CD4-positive, alpha-beta T cell (primary cell): Measurements from ENCODE around the gene NEUROG3. TPM values are rescaled to one million over a fixed set of nuclear protein-coding genes. Genes with fewer than 3 reads are reported as not detected.

ENCODE experiments used
- ATAC-seq: fragments of 200-7000 bp; cut with Tn5 transposase; one replicate; pipeline ENCODE4 v1.10.0; 2022; ENCODE audit warnings: mild to moderate bottlenecking; ENCODE audit not compliant: poor library complexity
- CTCF ChIA-PET: fragments of 350-600 bp; sonication (Branson Sonifier 250); formaldehyde crosslinking; loops from one replicate; lab custom pipeline; 2021; ENCODE audit warnings: antibody characterized with exemption, inconsistent platforms; lab: Charles Lee
- POLR2A ChIA-PET: fragments of 350-600 bp; sonication (Branson Sonifier 250); formaldehyde crosslinking; loops from one replicate; lab custom pipeline; 2021; ENCODE audit warnings: antibody characterized with exemption, inconsistent platforms; lab: Charles Lee
- DNase-seq, 14 experiments: peaks; one replicate each; pipeline ENCODE4 v3.0.0-alpha.2; 2013 to 2020; ENCODE audit warnings: mixed read lengths in 2 of 14
- H3K27ac ChIP-seq, 2 donors: one replicate each; pipeline versions ENCODE4 v1.5.1 to v1.7.0; 2013; ENCODE audit warnings: low read length in 2 of 2, low read depth in 1 of 2, mild to moderate bottlenecking in 1 of 2
- H3K27me3 ChIP-seq, 2 experiments: 1 replicate in 1 of 2; 2 replicates in 1 of 2; pipeline versions ENCODE4 v1.6.1 to v1.7.0; 2013; ENCODE audit warnings: low read length in 2 of 2, control low read depth in 1 of 2, mild to moderate bottlenecking in 1 of 2, moderate library complexity in 1 of 2; ENCODE audit not compliant: insufficient read depth in 2 of 2, control insufficient read depth in 1 of 2
- H3K36me3 ChIP-seq: one replicate; pipeline ENCODE4 v1.6.1; 2013; ENCODE audit warnings: low read length, control low read depth; ENCODE audit not compliant: insufficient read depth
- H3K4me1 ChIP-seq: one replicate; pipeline ENCODE4 v1.6.1; 2013; ENCODE audit warnings: low read length, control low read depth; ENCODE audit not compliant: insufficient read depth
- H3K4me3 ChIP-seq: one replicate; pipeline ENCODE4 v1.5.1; 2013; ENCODE audit warnings: mild to moderate bottlenecking, low read length, moderate library complexity
- H3K9me3 ChIP-seq, 2 experiments: 1 replicate in 1 of 2; 2 replicates in 1 of 2; pipeline versions ENCODE4 v1.6.1 to v1.7.0; 2013; ENCODE audit warnings: low read length in 2 of 2, mild to moderate bottlenecking in 2 of 2, control low read depth in 1 of 2, moderate library complexity in 1 of 2; ENCODE audit not compliant: control insufficient read depth in 1 of 2, insufficient read depth in 1 of 2
- H3K27ac Mint-ChIP-seq: one replicate; pipeline ENCODE4 v1.8.0; 2020; ENCODE audit warnings: mixed read lengths
- H3K27me3 Mint-ChIP-seq: one replicate; pipeline ENCODE4 v1.8.0; 2021; ENCODE audit warnings: mixed read lengths
- H3K36me3 Mint-ChIP-seq: one replicate; pipeline ENCODE4 v1.8.0; 2021; ENCODE audit warnings: low read depth, mixed read lengths
- H3K4me1 Mint-ChIP-seq: one replicate; pipeline ENCODE4 v1.8.0; 2021; ENCODE audit warnings: low read depth, mixed read lengths
- H3K4me3 Mint-ChIP-seq: one replicate; pipeline ENCODE4 v1.8.0; 2020; ENCODE audit warnings: mild to moderate bottlenecking, mixed read lengths
- H3K9me3 Mint-ChIP-seq: one replicate; pipeline ENCODE4 v1.8.0; 2020; ENCODE audit warnings: mixed read lengths
- intact Hi-C, 2 experiments: fragments of 100-400 bp; cut with DNase I in 1 of 2; cut with micrococcal nuclease in 1 of 2; formaldehyde crosslinking; loops; one replicate each; pipeline versions ENCODE4 v1.15.1 to v1.9.0; 2023 to 2025; cut with DNase I, micrococcal nuclease
- total RNA-seq, 174 experiments: library from RNA in 2 of 174; stranded (reverse) in 2 of 174; gene quantifications; one replicate each; pipeline ENCODE4 v1.2.3 and lab custom pipeline; 2021 to 2026
- TF ChIP-seq, protein P1 (sequence below): fragments of 200-600 bp; IDR thresholded peaks from one replicate; pipeline ENCODE4 v1.8.0; 2022; ENCODE audit warnings: antibody characterized with exemption, mild to moderate bottlenecking

The NEUROG3 gene
- total RNA-seq, 2 experiments from 2014 or later = not detected

DNA sequence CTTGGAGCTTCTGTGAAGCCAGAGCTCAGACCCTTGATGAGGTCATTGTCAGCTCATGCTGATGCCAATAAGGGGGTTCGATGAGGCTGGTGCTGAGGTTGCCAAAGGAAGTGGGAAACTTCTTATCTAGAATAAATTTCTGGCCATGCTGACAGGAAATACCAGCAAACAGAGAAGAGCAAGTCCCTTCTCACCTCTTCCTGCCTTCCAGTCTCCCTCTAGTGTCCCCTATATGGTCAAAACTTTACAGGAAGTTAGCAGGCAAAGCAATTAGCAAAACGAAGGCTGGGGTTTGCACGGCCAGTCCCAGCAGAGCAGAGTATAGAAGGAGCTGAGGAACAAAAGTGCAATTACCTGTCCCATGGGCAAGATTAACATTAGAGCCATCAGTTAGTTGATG lies 15.1 kb upstream of the NEUROG3 start:
- H3K27me3 ChIP-seq = no peaks in the 10 kb centered on the region
- no peak overlapping the region for H3K4me3 ChIP-seq
- ChIA-PET POLR2A (no interaction called here), CTCF (no interaction called here)
- intact Hi-C loops = no loop called here
- TF ChIP-seq, protein P1, sequence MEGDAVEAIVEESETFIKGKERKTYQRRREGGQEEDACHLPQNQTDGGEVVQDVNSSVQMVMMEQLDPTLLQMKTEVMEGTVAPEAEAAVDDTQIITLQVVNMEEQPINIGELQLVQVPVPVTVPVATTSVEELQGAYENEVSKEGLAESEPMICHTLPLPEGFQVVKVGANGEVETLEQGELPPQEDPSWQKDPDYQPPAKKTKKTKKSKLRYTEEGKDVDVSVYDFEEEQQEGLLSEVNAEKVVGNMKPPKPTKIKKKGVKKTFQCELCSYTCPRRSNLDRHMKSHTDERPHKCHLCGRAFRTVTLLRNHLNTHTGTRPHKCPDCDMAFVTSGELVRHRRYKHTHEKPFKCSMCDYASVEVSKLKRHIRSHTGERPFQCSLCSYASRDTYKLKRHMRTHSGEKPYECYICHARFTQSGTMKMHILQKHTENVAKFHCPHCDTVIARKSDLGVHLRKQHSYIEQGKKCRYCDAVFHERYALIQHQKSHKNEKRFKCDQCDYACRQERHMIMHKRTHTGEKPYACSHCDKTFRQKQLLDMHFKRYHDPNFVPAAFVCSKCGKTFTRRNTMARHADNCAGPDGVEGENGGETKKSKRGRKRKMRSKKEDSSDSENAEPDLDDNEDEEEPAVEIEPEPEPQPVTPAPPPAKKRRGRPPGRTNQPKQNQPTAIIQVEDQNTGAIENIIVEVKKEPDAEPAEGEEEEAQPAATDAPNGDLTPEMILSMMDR = no peak
- no peak overlapping the region for H3K27ac Mint-ChIP-seq
- no peaks in the 10 kb centered on the region for H3K9me3 Mint-ChIP-seq
- H3K9me3 ChIP-seq = no peaks in the 10 kb centered on the region
- H3K4me1 Mint-ChIP-seq = peaks cover 11% of the 10 kb centered on the region
- no peak overlapping the region for H3K27ac ChIP-seq
- peaks cover 11% of the 10 kb centered on the region for H3K4me1 ChIP-seq
- ATAC-seq (no peak), DNase-seq (peak in 1 of 14 experiments; percentile 24)
- H3K36me3 ChIP-seq = no peaks in the 10 kb centered on the region
- no peaks in the 10 kb centered on the region for H3K36me3 Mint-ChIP-seq
- H3K4me3 Mint-ChIP-seq = no peak overlapping the region
- H3K27me3 Mint-ChIP-seq = no peaks in the 10 kb centered on the region

DNA sequence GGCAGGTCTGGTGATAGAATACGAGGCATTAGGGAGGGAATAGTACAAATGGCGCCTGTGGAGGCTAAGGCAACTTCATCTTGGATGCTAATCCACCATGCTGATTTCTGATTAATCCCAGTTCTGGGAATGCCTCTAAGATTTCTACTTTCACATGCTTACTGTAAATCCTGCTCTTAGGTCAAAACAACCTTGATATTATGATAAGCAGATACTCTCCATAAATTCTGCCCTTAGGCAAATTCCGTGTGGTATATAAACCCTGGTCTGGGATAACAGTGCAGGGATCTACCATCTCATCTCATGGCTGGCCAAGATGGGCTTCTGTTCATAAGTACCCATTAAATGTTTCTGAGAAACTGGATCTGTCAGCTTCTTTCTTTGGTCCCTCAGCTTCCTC lies 11.4 kb upstream of the NEUROG3 start:
- Histone ChIP-seq H3K4me3 (no peak overlapping the region), H3K4me1 (peaks cover 11% of the 10 kb centered on the region), H3K27ac (no peak overlapping the region), H3K27me3 (peaks cover 10% of the 10 kb centered on the region in 2 experiments), H3K9me3 (no peaks in the 10 kb centered on the region), H3K36me3 (no peaks in the 10 kb centered on the region)
- peaks cover 11% of the 10 kb centered on the region for H3K4me1 Mint-ChIP-seq
- ChIA-PET POLR2A (no interaction called here), CTCF (no interaction called here)
- H3K4me3 Mint-ChIP-seq = no peak overlapping the region
- no peaks in the 10 kb centered on the region for H3K36me3 Mint-ChIP-seq
- TF ChIP-seq, protein P1 = no peak
- ATAC-seq = no peak
- H3K27ac Mint-ChIP-seq = no peak overlapping the region
- peaks cover 20% of the 10 kb centered on the region for H3K27me3 Mint-ChIP-seq
- intact Hi-C loops = no loop called here
- DNase-seq = no peak
- H3K9me3 Mint-ChIP-seq = no peaks in the 10 kb centered on the region

DNA sequence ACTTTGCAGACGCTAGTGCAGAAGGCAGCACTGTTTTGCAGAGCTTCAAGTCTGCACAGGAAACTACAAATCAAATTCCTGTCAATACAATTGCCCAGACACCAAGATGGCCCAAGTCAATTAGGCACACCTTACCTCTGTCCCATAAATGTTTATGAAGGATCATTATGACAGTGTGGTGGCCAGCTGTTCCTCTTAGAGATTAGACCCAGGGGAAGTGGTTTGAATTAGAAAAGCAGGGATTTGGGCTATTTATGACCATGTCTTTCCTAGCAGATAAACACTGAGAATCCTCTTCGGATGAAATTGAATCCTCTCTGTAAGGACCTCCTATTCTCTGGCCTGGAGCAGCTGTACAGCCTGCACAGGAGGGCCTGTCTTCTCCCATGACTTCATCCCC lies 9.9 kb upstream of the NEUROG3 start:
- POLR2A ChIA-PET = no interaction called here
- no peaks in the 10 kb centered on the region for H3K9me3 ChIP-seq

More for the DNA sequence above, 9.9 kb upstream of the NEUROG3 start:
- Histone ChIP-seq H3K27me3 (peaks cover 24 to 25% of the 10 kb centered on the region in 2 experiments), H3K4me1 (peaks cover under 1% of the 10 kb centered on the region), H3K36me3 (no peaks in the 10 kb centered on the region), H3K27ac (no peak overlapping the region), H3K4me3 (no peak overlapping the region)
- ATAC-seq = no peak
- CTCF ChIA-PET = no interaction called here
- intact Hi-C loops = no loop called here
- TF ChIP-seq, protein P1 = no peak
- no peak overlapping the region for H3K27ac Mint-ChIP-seq
- no peak for DNase-seq
- no peaks in the 10 kb centered on the region for H3K36me3 Mint-ChIP-seq
- H3K4me3 Mint-ChIP-seq = no peak overlapping the region
- peaks cover 35% of the 10 kb centered on the region for H3K27me3 Mint-ChIP-seq
- H3K9me3 Mint-ChIP-seq = no peaks in the 10 kb centered on the region
- peaks cover 3% of the 10 kb centered on the region for H3K4me1 Mint-ChIP-seq
